ENCODE measurements around the gene ADGRV1. TPM values are rescaled to one million over a fixed set of nuclear protein-coding genes. Genes with fewer than 3 reads are reported as not detected.

ADGRV1 gene
- total RNA-seq, 4 donors from 2014 or later: 6.0 to 37.0 (median 10.6) TPM

GRCh38 chr5:91106842-91107511 lies 548.4 kb downstream of the ADGRV1 start:
- H3K27me3 ChIP-seq: no peaks in the 10 kb centered on the region
- TF ChIP-seq EP300 (IDR thresholded peaks at IDR 0.05; ENCODE audit: low read depth) (no peak), POLR2AphosphoS5 (IDR thresholded peaks at IDR 0.05) (no peak), CTCF (IDR thresholded peaks at IDR 0.05) (no peak), POLR2A (IDR thresholded peaks at IDR 0.05) (no peak)
- WGBS, 2 donors (ENCODE audit: low coverage in 1 of 2): 78 to 89% methylated on average over 8 of the region's 8 CpGs
- in situ Hi-C loops (cut with MboI; ENCODE audit: low pct_ligation_motif_present in 1 of 4, low pct_unique_long_range_greater_than_20kb in 1 of 4, low sequenced_read_pairs in 3 of 4): loop anchor here in 3 of 4 donors (10.0 to 25.0 kb wide), 5 partner anchors 108 to 280 kb away; partner anchors contain the start of gene ARRDC3 (in 2 of the 3)
- no peak for DNase-seq
- peaks cover 0 to 3% of the 10 kb centered on the region in 2 donors for H3K9me3 ChIP-seq
- no peak overlapping the region for H3K4me3 ChIP-seq
- intact Hi-C loops (cut with DNase I; ENCODE audit: low total_unique reads): no loop called here
- H3K36me3 ChIP-seq: no peaks in the 10 kb centered on the region
- peaks cover 5 to 27% (median 15%) of the 10 kb centered on the region in 4 donors for H3K4me1 ChIP-seq
- no peak overlapping the region for H3K27ac ChIP-seq

GRCh38 chr5:91109634-91110033 lies 551.0 kb downstream of the ADGRV1 start:
- peaks cover 0 to 25% (median 12%) of the 10 kb centered on the region in 4 donors for H3K4me1 ChIP-seq
- no peaks in the 10 kb centered on the region for H3K27me3 ChIP-seq
- TF ChIP-seq POLR2AphosphoS5 (IDR thresholded peaks at IDR 0.05) (no peak), CTCF (IDR thresholded peaks at IDR 0.05) (peak in 1 of 5 experiments; percentile 3), POLR2A (IDR thresholded peaks at IDR 0.05) (no peak), EP300 (IDR thresholded peaks at IDR 0.05; ENCODE audit: low read depth) (no peak)
- in situ Hi-C loops (cut with MboI; ENCODE audit: low pct_ligation_motif_present in 1 of 4, low pct_unique_long_range_greater_than_20kb in 1 of 4, low sequenced_read_pairs in 3 of 4) (loop anchor here in 3 of 4 donors (10.0 to 25.0 kb wide), 5 partner anchors 105 to 278 kb away; partner anchors contain the start of gene ARRDC3 (in 2 of the 3)), intact Hi-C loops (cut with DNase I; ENCODE audit: low total_unique reads) (no loop called here)
- H3K36me3 ChIP-seq: no peaks in the 10 kb centered on the region
- H3K27ac ChIP-seq: peak overlapping the region in 1 of 4 donors; percentile 72
- no peak for DNase-seq
- H3K4me3 ChIP-seq: no peak overlapping the region
- 59 to 86% methylated on average over 1 of the region's 1 CpG for WGBS, 2 donors (ENCODE audit: low coverage in 1 of 2)
- H3K9me3 ChIP-seq: peaks cover 0 to 3% of the 10 kb centered on the region in 2 donors

- TF ChIP-seq POLR2AphosphoS5 (IDR thresholded peaks at IDR 0.05) (peak in 2 of 3 donors; percentile 21 to 45), EP300 (IDR thresholded peaks at IDR 0.05; ENCODE audit: low read depth) (no peak)
- WGBS, 2 donors (ENCODE audit: low coverage in 1 of 2): 34 to 48% methylated on average over 5 of the region's 5 CpGs
- peaks cover 0 to 31% (median 12%) of the 10 kb centered on the region in 4 donors for H3K4me1 ChIP-seq
- no peak for DNase-seq
- H3K4me3 ChIP-seq: no peak overlapping the region
- H3K36me3 ChIP-seq: no peaks in the 10 kb centered on the region
- intact Hi-C loops (cut with DNase I; ENCODE audit: low total_unique reads): no loop called here
- peaks cover 0 to 3% of the 10 kb centered on the region in 2 donors for H3K9me3 ChIP-seq
- in situ Hi-C loops (cut with MboI; ENCODE audit: low pct_ligation_motif_present in 1 of 4, low pct_unique_long_range_greater_than_20kb in 1 of 4, low sequenced_read_pairs in 3 of 4): loop anchor here in 2 of 4 donors (25.0 kb wide), 2 partner anchors 177 to 277 kb away; partner anchors contain the start of gene ARRDC3 (in 1 of the 2)
- peak overlapping the region; percentile 30 to 72 (median 45) for H3K27ac ChIP-seq
- H3K27me3 ChIP-seq: no peaks in the 10 kb centered on the region
Observed at GRCh38 chr5:91110686-91111085, 552.1 kb downstream of the ADGRV1 start.

- intact Hi-C loops (cut with DNase I; ENCODE audit: low total_unique reads): no loop called here
- no peak for DNase-seq
- in situ Hi-C loops (cut with MboI; ENCODE audit: low pct_ligation_motif_present in 1 of 4, low pct_unique_long_range_greater_than_20kb in 1 of 4, low sequenced_read_pairs in 3 of 4): loop anchor here in 2 of 4 donors (25.0 kb wide), 2 partner anchors 176 to 276 kb away; partner anchors contain the start of gene ARRDC3 (in 1 of the 2)
- Histone ChIP-seq H3K4me3 (no peak overlapping the region), H3K27ac (peak overlapping the region in 3 of 4 donors; percentile 43 to 72 (median 47)), H3K4me1 (peaks cover 0 to 31% (median 12%) of the 10 kb centered on the region in 4 donors), H3K9me3 (no peaks in the 10 kb centered on the region), H3K36me3 (no peaks in the 10 kb centered on the region), H3K27me3 (no peaks in the 10 kb centered on the region)
- TF ChIP-seq CTCF (IDR thresholded peaks at IDR 0.05) (no peak), POLR2AphosphoS5 (IDR thresholded peaks at IDR 0.05) (peak in 1 of 3 donors; percentile 14), POLR2A (IDR thresholded peaks at IDR 0.05) (no peak), EP300 (IDR thresholded peaks at IDR 0.05; ENCODE audit: low read depth) (no peak)
- 41 to 60% methylated on average over 2 of the region's 2 CpGs for WGBS, 2 donors (ENCODE audit: low coverage in 1 of 2)
Observed at GRCh38 chr5:91111473-91112238, 553.1 kb downstream of the ADGRV1 start.
